ENCODE measurements around the gene LETM1. TPM values are rescaled to one million over a fixed set of nuclear protein-coding genes. Genes with fewer than 3 reads are reported as not detected.

LETM1 gene
- polyA plus RNA-seq, 1 donor (not counting 4 experiments of a cell fraction or from before 2014, with no cell fraction given) = 25.6 TPM

GRCh38 chr4:1879485-1879884 is 23.5 kb upstream of the LETM1 start:
- no peak for DNase-seq (ENCODE audit: low read depth, low spot score)
- Histone ChIP-seq H3K27ac (ENCODE audit: control insufficient read depth, insufficient read depth, low read length) (no peak overlapping the region), H3K4me1 (ENCODE audit: control insufficient read depth, extremely low read depth, insufficient read depth, low read length) (no peaks in the 10 kb centered on the region), H3K9ac (ENCODE audit: control insufficient read depth, extremely low read depth, insufficient read depth, low read length) (no peak overlapping the region), H3K4me2 (ENCODE audit: control insufficient read depth, extremely low read depth, insufficient read depth, low read depth, low read length) (no peak overlapping the region), H3K9me3 (ENCODE audit: control insufficient read depth, low read depth, low read length) (no peaks in the 10 kb centered on the region), H4K20me1 (ENCODE audit: control insufficient read depth, extremely low read depth, insufficient read depth, low read length) (peaks cover 7% of the 10 kb centered on the region), H3K79me2 (ENCODE audit: control insufficient read depth, insufficient read depth, low read length) (peaks cover 96% of the 10 kb centered on the region), H3K27me3 (ENCODE audit: control insufficient read depth, extremely low read depth, insufficient read depth, low read length) (no peaks in the 10 kb centered on the region), H3K4me3 (ENCODE audit: control insufficient read depth in 2 of 3, extremely low read depth in 1 of 3, insufficient read depth in 2 of 3, low read depth in 1 of 3, low read length in 3 of 3) (no peak overlapping the region), H3K9me1 (ENCODE audit: control insufficient read depth, extremely low read depth, insufficient read depth, low read length) (peaks cover 2% of the 10 kb centered on the region), H2AFZ (ENCODE audit: control insufficient read depth, low read length) (no peak overlapping the region), H3K36me3 (ENCODE audit: control insufficient read depth in 2 of 2, extremely low read depth in 1 of 2, insufficient read depth in 2 of 2, low read length in 2 of 2) (peaks cover 0 to 9% of the 10 kb centered on the region in 2 experiments)
- FAIRE-seq = no peak
- dilution Hi-C loops (cut with MboI; ENCODE audit: extremely low pct_ligation_motif_present, low sequenced_read_pairs) = no loop called here
- TF ChIP-seq CTCF (optimal IDR thresholded peaks at IDR 0.05 in 1 of 3, IDR thresholded peaks at IDR 0.05 in 1 of 3, conservative IDR thresholded peaks at IDR 0.05 in 1 of 3; ENCODE audit: extremely low read depth in 1 of 3, insufficient read depth in 2 of 3, low read length in 3 of 3) (no peak), EZH2 (IDR thresholded peaks at IDR 0.05; ENCODE audit: low read length) (no peak)

GRCh38 chr4:1874201-1874600 is 18.2 kb upstream of the LETM1 start:
- no peak overlapping the region for H3K9ac ChIP-seq (ENCODE audit: control insufficient read depth, extremely low read depth, insufficient read depth, low read length)
- dilution Hi-C loops (cut with MboI; ENCODE audit: extremely low pct_ligation_motif_present, low sequenced_read_pairs) = no loop called here
- TF ChIP-seq CTCF (optimal IDR thresholded peaks at IDR 0.05 in 1 of 3, IDR thresholded peaks at IDR 0.05 in 1 of 3, conservative IDR thresholded peaks at IDR 0.05 in 1 of 3; ENCODE audit: extremely low read depth in 1 of 3, insufficient read depth in 2 of 3, low read length in 3 of 3) = no peak
- no peak for TF ChIP-seq EZH2 (IDR thresholded peaks at IDR 0.05; ENCODE audit: low read length)
- H3K4me2 ChIP-seq (ENCODE audit: control insufficient read depth, extremely low read depth, insufficient read depth, low read depth, low read length) = no peak overlapping the region
- H3K9me1 ChIP-seq (ENCODE audit: control insufficient read depth, extremely low read depth, insufficient read depth, low read length) = no peaks in the 10 kb centered on the region
- H2AFZ ChIP-seq (ENCODE audit: control insufficient read depth, low read length) = no peak overlapping the region
- no peaks in the 10 kb centered on the region for H3K27me3 ChIP-seq (ENCODE audit: control insufficient read depth, extremely low read depth, insufficient read depth, low read length)
- H3K27ac ChIP-seq (ENCODE audit: control insufficient read depth, insufficient read depth, low read length) = no peak overlapping the region
- H3K9me3 ChIP-seq (ENCODE audit: control insufficient read depth, low read depth, low read length) = no peaks in the 10 kb centered on the region
- no peak for FAIRE-seq
- H3K36me3 ChIP-seq (ENCODE audit: control insufficient read depth in 2 of 2, extremely low read depth in 1 of 2, insufficient read depth in 2 of 2, low read length in 2 of 2) = peaks cover 0 to 6% of the 10 kb centered on the region in 2 experiments
- peaks cover 28% of the 10 kb centered on the region for H3K4me1 ChIP-seq (ENCODE audit: control insufficient read depth, extremely low read depth, insufficient read depth, low read length)
- DNase-seq (ENCODE audit: low read depth, low spot score) = no peak
- peaks cover 4% of the 10 kb centered on the region for H4K20me1 ChIP-seq (ENCODE audit: control insufficient read depth, extremely low read depth, insufficient read depth, low read length)
- peaks cover 71% of the 10 kb centered on the region for H3K79me2 ChIP-seq (ENCODE audit: control insufficient read depth, insufficient read depth, low read length)
- no peak overlapping the region for H3K4me3 ChIP-seq (ENCODE audit: control insufficient read depth in 2 of 3, extremely low read depth in 1 of 3, insufficient read depth in 2 of 3, low read depth in 1 of 3, low read length in 3 of 3)

Measured in keratinocyte (primary cell).